Testis (tissue), 3 donors: Measurements from ENCODE around the gene ARFIP1. TPM values are rescaled to one million over a fixed set of nuclear protein-coding genes. Genes with fewer than 3 reads are reported as not detected.

Experiments
- DNase-seq: peaks from one replicate; pipeline ENCODE4 v3.0.0-alpha.2; 2019
- H3K27ac ChIP-seq, 2 donors: fragments of 200-600 bp; sonication (generic); one replicate each; pipeline ENCODE4 v1.5.1; 2019
- H3K27me3 ChIP-seq: fragments of 200-600 bp; sonication (generic); one replicate; pipeline ENCODE4 v1.5.1; 2019
- H3K36me3 ChIP-seq: fragments of 200-600 bp; sonication (generic); one replicate; pipeline ENCODE4 v1.5.1; 2017; ENCODE audit warnings: low read depth; ENCODE audit errors: missing control alignments
- H3K4me1 ChIP-seq: fragments of 200-600 bp; sonication (generic); one replicate; pipeline ENCODE4 v1.5.1; 2019
- H3K4me3 ChIP-seq, 2 donors: fragments of 200-600 bp; sonication (generic); one replicate each; pipeline ENCODE4 v1.5.1; 2017 to 2019
- H3K9me3 ChIP-seq: fragments of 200-600 bp; sonication (generic); one replicate; pipeline ENCODE4 v1.5.1; 2017
- CTCF ChIP-seq, 3 experiments: fragments of 450-650 bp in 2 of 3; fragments of 200-600 bp in 1 of 3; sonication (generic) in 1 of 3; IDR thresholded peaks; one replicate each; pipeline ENCODE4 v1.5.1; 2016 to 2019; ENCODE audit warnings: antibody characterized with exemption in 3 of 3, mild to moderate bottlenecking in 2 of 3, moderate library complexity in 1 of 3
- POLR2A ChIP-seq: fragments of 450-650 bp; IDR thresholded peaks from one replicate; pipeline ENCODE4 v1.6.1; 2017; ENCODE audit warnings: antibody characterized with exemption, mild to moderate bottlenecking, moderate library complexity
- WGBS, 2 donors: methylation state at CpG; one replicate each; pipeline ENCODE4 v1.1.5; 2018; 5-methylcytosine and 5-hydroxymethylcytosine counted together
- intact Hi-C: fragments of 100-400 bp; cut with DNase I; formaldehyde crosslinking; loops from one replicate; pipeline ENCODE4 v1.15.1; 2023; ENCODE audit warnings: low total_unique reads
- polyA plus RNA-seq: library from polyadenylated mRNA; stranded (reverse); fragments of 350-450 nt; fragmentation: Illumina TruSeq; extraction: RNeasy Lipid Tissue Mini Kit (QIAGEN cat#74804); gene quantifications from one replicate; pipeline ENCODE4 v1.2.3, GENCODE V29; 2014; ENCODE audit warnings: low read depth, low replicate concordance; ENCODE audit not compliant: insufficient read depth
- total RNA-seq, 2 donors: library from RNA; depleted of rRNA; stranded (reverse); fragments of >200 nt; gene quantifications; one replicate each; pipeline ENCODE4 v1.2.3, GENCODE V29; 2016

Gene ARFIP1
- total and polyA plus RNA-seq, 3 donors from 2014 or later, result 22.3 to 37.0 (median 31.7) TPM

GRCh38 chr4:152898606-152899005 lies 118.9 kb downstream of the ARFIP1 start:
- Histone ChIP-seq H3K36me3 (no peaks in the 10 kb centered on the region), H3K9me3 (no peaks in the 10 kb centered on the region), H3K27ac (no peak overlapping the region), H3K27me3 (no peaks in the 10 kb centered on the region), H3K4me1 (no peaks in the 10 kb centered on the region), H3K4me3 (no peak overlapping the region)
- TF ChIP-seq CTCF (IDR thresholded peaks at IDR 0.05) (no peak), POLR2A (no peak)
- intact Hi-C loops, result no loop called here
- no peak for DNase-seq

DNA sequence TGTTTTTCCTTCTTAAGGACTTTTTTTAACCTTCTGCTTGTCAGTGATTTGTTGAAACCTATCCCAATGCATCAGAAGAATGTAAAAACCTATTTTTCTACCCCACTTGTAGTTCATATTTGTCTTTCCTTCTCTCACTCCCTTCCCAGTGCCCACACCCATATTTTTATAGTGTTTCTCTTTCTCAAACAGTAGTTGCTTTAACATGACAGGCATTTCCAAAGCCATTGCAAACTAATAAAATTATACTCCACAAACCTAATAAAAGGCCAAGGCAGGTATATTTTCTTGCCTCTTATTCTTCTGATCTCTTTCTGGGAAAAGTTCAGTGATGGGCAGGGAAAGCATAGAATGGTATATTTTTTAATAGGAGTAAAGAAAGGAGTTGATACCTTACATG lies 120.6 kb downstream of the ARFIP1 start:
- DNase-seq, result no peak
- no peak overlapping the region for H3K4me3 ChIP-seq
- intact Hi-C loops, result no loop called here
- no peaks in the 10 kb centered on the region for H3K4me1 ChIP-seq
- no peaks in the 10 kb centered on the region for H3K27me3 ChIP-seq
- no peaks in the 10 kb centered on the region for H3K9me3 ChIP-seq
- TF ChIP-seq CTCF (IDR thresholded peaks at IDR 0.05) (no peak), POLR2A (no peak)
- no peak overlapping the region for H3K27ac ChIP-seq
- H3K36me3 ChIP-seq, result no peaks in the 10 kb centered on the region

GRCh38 chr4:152901205-152901604 lies 121.5 kb downstream of the ARFIP1 start:
- Histone ChIP-seq H3K9me3 (no peaks in the 10 kb centered on the region), H3K27ac (no peak overlapping the region), H3K36me3 (no peaks in the 10 kb centered on the region), H3K4me3 (no peak overlapping the region), H3K27me3 (no peaks in the 10 kb centered on the region), H3K4me1 (no peaks in the 10 kb centered on the region)
- intact Hi-C loops, result no loop called here
- 73 to 79% methylated on average over 3 of the region's 3 CpGs for WGBS, 2 donors
- DNase-seq, result no peak
- TF ChIP-seq CTCF (IDR thresholded peaks at IDR 0.05) (no peak), POLR2A (no peak)

GRCh38 chr4:152903658-152904057 lies 123.9 kb downstream of the ARFIP1 start:
- Histone ChIP-seq H3K9me3 (no peaks in the 10 kb centered on the region), H3K36me3 (no peaks in the 10 kb centered on the region), H3K27ac (no peak overlapping the region), H3K27me3 (no peaks in the 10 kb centered on the region), H3K4me3 (no peak overlapping the region), H3K4me1 (no peaks in the 10 kb centered on the region)
- no peak for TF ChIP-seq CTCF (IDR thresholded peaks at IDR 0.05)
- no peak for TF ChIP-seq POLR2A
- DNase-seq, result no peak
- intact Hi-C loops, result no loop called here

- WGBS, 2 donors, result 91 to 94% methylated on average over 4 of the region's 4 CpGs
- Histone ChIP-seq H3K27me3 (no peaks in the 10 kb centered on the region), H3K36me3 (no peaks in the 10 kb centered on the region), H3K27ac (no peak overlapping the region), H3K4me3 (no peak overlapping the region), H3K4me1 (no peaks in the 10 kb centered on the region), H3K9me3 (no peaks in the 10 kb centered on the region)
- TF ChIP-seq POLR2A, result no peak
- intact Hi-C loops, result no loop called here
- no peak for DNase-seq
Observed at GRCh38 chr4:152909901-152910300, 130.1 kb downstream of the ARFIP1 start.
